GM04504 (cell line): ENCODE data around the gene NKAP.
A peak's percentile ranks its signal among the peaks of the same experiment; 100 is the strongest.
"Not testable (repeated sequence)": the region's sequence is repeated elsewhere in the genome, so short reads cannot be mapped to it uniquely, and the experiment has no call there.

Source experiments
- DNase-seq: peaks from one replicate; pipeline ENCODE4 v3.0.0-alpha.2; 2012; ENCODE audit warnings: low read depth

NKAP gene

DNA sequence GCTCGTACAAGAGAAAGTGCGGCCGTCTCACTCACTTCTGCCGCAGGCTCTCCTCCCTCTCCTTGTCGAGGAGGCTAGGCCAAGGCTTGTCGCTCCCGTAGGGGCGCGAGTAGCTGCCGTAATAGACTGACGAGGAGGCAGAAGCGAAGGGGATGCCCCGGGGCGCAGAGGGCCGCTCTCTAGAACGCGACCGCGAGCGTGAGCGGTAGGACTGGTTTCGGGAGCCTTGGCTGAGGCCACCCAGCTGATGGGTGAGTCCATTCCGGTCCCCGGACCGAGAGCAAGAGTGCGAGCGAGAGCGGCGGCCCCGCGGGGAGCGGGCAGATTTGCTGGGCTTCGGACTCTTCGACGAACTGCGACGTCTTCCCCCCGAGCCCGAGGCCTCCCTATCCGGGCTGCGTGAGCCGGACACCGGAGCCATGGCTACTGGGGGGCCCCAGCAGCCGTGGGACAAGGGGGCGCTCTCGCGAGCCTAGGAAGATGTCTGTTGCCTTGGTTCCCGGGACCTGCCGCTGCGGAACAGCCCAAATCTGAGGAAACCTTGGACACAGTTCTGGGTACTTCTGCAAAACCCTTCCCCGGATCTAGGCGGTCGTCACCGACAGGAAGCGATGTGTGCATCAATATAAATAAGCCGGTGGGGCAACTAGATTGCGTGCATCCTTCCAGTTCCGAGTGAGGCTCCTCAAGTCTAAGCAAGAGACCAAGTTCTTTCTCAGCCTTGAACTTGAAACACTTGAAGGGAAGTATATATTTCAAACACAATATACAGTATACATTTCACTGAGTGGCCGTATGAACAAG is at the start of gene NKAP:
TSS of gene NKAP (minus strand) at position 567 of the 804 bp plus-strand sequence. CDS start at position 421, 146 bp downstream.
- DNase-seq = peak; percentile 79

DNA sequence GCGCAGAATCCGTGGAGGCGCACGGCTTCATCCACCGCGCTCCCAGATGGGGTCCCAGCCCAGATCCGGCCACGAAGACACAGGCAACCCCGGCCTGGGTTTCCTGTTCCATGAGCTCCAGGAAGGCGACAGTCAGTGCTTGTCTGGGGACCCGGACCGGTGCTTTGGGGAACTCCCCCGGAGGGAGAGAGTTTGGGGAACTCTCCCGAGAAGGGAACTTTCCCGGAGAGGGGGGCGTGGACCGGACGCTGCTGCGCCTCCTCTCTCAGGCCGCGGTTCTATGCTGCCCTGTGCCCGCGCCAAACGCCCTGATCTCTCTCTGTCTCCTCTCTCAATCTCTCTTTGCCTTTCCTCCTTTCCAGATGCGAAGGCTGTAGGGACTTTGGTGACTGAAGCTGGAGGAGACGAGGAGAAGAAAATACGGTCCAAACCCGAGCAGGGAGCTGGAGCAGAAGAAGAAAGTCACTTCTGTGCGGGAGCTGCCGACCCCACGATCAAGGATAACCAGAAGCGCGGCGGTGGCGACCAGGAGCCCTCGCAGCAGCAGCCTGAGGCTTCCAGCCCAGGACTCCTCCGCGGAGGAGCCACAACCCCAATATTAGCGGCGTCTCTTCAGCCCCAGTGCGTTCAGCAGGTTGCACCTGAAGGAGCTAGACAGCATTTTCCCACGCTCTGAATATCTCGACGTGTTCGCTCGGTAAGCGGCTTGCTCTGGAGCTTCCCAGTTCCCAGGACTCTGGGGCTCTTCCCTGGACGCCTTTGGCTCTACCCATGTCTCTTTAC is 47.6 kb upstream of the NKAP start:
- DNase-seq = no peak

DNA sequence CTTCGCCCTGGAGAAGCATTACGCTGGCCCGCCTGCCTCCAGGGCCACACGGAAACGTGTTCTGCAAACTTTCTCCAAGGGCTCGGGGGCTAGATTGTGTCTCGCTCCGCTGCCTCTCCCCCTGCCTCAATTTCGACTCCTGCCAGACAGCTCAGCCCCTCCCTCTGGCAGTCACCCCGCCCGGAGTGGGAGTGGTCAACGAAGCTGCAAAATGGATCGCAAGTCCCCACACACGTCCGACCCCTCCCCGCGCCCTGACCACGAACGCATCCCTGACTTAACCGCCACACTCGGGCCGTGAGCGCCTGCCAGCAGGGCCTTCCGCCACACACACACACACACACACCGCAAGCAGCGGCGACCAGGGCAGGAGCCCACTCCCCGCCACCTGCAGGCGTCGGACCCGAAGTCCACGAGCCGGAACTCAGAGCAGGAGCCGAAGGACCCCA is 47.0 kb upstream of the NKAP start:
- no peak for DNase-seq

DNA sequence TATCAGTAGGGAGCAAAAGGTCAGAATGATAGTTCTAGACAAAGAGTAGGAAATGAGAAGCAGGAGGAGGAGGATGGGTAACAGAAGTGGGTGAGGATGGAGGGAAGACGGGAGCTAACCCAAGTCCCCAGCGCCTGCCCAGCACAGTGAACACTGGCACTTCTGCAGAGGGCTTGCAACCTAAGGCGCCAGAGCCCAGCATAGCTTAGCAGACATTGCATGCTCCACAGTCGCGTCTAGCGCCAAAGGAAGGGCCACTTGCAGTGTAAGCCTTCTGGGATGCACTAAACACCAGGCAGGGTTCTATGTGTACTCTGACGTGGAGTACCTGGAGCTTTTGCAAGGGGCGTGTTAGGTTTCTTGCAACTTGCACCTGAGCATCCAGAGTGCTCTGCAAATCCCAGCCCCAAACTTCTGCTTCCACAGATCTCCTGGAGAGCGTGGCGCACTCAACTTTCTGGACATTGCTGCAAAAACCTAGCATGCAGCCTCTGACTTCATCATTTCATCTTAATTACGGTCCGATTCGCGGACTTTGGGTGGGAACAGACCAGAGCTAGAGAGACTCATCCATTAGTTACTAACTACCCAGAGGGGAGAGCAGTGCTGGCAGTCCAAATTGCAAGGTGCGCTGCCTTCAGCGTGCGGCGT is 46.5 kb upstream of the NKAP start:
- DNase-seq = no peak

DNA sequence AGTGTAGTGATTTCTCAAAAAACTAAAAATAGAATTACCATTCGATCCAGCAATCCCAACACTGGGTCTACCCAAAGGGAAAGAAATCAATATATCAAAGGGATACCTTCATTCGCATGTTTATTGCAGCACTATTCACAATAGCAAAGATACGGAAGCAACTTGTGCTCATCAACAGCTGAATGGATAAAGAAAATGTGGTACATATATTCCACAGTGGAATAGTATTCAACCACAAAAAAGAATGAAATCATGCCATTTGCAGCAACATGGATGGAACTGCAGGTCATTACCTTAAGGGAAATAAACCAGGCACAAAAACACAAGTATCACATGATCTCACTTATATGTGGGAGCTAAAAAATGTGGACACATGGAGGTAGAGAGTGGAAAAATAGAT is 42.7 kb upstream of the NKAP start:
- DNase-seq = no peak

DNA sequence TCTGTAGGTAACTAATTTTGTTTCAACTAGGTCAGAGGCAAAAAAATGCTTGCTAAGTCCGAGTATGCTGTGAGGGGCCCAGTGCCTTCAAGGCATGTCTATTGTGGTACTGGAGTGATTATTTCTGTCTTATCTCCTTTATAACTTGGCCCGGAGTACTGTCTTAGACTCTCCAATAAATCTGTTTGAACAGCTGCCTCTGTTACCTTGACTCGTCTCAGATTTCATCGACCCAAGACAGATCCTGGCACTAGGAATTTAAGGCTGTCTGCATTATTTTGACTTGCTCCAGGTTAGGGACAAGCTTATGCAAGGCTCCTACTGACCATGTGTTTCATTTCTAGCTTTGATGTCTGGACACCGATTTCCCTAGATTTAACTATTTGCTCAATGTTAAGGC is 41.1 kb upstream of the NKAP start:
- DNase-seq = no peak

DNA sequence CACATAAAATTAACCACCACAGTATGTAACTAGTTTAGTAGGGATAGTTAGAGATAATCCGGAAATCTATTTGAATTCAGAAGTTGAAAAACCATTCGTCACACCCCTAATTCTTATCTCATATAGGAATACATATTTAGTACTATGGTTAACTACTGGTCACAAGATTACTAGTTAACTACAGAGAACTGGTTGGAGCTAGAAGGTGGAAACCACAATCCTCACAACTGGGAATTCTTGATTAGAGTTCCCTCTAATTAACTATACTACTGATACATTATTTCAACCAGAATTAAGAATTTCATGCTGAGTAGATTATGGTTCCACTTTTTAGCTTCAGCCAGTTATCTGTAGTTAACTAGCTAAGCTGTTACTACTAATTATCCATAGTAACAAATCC is 39.9 kb upstream of the NKAP start:
- no peak for DNase-seq

DNA sequence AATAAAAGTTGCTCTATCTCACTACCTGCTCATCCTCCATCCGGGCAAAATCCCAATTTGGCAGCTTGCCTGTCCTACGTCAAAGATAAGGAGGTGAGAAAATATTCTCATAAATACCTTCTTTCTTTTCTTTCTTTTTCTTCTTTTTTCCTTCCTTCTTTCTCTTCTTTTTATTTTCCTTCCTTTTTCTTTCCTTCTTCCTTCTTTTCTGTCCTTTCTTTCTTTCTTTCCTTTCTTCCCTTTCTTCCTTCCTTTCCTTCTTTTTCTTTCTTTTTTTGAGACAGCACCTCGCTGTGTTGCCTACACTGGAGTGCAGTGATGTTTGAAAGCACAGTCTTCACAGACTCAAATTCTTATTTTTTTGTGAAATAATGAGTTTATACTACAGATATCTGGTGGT is 38.6 kb upstream of the NKAP start:
- no peak for DNase-seq

DNA sequence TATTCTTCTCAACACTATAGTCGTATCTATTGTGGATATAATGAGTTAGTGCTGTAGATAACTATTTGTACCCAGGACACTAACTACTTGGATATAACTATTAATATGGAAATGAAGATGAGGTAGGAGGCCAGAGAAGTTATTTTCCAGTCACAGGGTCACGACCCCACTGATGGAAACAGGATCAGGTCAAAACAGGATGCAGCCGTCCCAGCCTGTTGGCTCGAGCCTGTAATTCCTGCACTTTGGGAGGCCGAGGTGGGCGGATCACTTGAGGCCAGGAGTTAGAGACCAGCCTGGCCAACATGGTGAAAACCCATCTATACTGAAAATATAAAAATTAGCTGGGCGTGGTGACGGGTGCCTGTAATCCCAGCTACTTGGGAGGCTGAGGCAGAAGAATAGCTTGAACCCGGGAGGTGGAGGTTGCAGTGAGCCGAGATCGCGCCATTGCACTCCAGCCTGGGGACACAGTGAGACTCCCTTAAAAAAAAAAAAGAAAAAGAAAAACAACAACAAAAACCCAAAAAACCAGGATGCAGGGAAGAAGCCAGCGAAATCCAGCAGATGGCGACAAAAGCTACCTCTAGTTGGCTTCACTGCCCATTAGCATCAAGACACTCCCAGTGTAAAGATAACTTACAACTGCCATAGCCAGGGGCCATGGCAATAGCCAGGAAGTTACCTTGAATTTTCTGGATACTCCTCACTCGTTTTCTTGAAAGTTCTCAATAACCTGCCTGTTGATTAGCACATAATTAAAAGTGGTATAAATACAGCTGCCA is 37.9 kb upstream of the NKAP start:
- peak; percentile 2 for DNase-seq

DNA sequence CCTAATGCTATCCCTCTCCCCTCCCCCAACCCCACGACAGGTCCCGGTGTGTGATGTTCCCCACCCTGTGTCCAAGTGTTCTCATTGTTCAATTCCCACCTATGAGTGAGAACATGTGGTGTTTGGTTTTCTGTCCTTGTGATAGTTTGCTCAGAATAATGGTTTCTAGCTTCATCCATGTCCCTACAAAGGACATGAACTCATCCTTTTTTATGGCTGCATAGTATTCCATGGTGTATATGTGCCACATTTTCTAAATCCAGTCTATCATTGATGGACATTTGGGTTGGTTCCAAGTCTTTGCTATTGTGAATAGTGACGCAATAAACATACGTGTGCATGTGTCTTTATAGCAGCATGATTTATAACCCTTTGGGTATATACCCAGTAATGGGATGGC is 33.6 kb upstream of the NKAP start:
- DNase-seq = not testable (repeated sequence)

DNA sequence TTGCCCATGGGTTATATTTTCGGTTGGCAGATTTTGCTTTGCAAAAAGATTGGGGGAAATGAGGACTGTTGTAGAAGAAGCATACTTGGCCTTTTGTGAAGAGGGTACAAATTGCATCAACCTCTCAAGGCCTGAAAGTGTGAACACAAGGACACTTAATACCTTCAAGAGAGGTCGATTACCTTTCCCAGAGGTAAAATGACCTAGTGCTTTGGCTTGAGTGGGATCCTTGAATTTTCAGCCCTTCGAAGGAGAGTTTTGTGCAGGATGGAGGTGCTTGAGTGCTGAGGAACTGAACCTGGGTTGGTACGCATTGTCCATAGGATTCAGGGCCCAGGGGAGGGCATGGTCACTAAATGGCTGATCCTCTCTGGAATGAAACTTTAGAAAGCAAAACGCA is 27.6 kb upstream of the NKAP start:
- DNase-seq = no peak

DNA sequence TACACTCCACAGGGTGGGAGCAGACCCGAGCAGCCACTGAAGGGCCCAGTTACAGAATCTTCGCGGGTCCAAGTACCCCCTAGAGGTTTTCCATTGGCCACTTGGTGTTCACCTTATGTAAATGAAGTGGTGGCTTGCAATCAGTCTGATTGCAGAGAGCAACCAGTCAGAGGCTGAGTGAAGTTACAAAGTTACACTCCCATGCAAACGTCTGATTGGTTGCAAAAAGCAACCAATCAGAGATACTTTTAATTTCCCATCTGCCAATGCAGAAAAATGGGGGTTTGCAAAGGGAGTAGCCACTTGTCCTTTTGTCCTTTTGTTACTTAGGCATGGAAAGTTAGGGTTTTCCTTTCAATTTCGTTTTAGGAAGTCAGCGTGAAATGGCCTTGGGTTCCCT is 27.0 kb upstream of the NKAP start:
- no peak for DNase-seq

DNA sequence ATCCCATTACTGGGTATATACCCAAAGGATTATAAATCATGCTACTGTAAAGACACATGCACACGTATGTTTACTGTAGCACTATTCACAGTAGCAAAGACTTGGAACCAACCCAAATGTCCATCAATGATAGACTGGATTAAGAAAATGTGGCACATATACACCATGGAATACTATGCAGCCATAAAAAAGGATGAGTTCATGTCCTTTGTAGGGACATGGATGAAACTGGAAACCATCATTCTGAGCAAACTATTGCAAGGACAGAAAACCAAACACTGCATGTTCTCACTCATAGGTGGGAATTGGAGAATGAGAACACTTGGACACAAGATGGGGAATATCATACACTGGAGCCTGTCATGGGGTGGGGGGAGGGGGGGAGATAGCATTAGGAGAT is 23.3 kb upstream of the NKAP start:
- DNase-seq = not testable (repeated sequence)

DNA sequence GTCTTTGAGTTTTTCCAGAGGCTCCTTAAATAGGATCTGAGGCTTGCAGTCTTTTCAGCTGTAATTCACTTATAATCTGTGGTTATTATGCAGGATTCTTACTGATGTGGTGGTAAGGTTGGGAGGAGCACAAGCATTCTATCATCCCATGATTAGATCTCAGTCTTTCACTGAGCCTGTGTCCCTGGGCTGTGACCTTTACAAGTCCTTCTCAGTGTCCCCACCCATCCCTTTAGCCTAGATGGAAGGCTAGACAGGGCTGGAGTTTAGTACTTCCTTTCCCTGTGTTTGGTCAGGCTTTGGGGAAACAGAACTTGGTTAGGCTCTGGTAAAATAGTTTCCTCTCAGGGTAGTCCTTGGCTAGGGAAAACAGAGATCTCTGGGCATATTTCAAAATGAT is 17.1 kb upstream of the NKAP start:
- no peak for DNase-seq

DNA sequence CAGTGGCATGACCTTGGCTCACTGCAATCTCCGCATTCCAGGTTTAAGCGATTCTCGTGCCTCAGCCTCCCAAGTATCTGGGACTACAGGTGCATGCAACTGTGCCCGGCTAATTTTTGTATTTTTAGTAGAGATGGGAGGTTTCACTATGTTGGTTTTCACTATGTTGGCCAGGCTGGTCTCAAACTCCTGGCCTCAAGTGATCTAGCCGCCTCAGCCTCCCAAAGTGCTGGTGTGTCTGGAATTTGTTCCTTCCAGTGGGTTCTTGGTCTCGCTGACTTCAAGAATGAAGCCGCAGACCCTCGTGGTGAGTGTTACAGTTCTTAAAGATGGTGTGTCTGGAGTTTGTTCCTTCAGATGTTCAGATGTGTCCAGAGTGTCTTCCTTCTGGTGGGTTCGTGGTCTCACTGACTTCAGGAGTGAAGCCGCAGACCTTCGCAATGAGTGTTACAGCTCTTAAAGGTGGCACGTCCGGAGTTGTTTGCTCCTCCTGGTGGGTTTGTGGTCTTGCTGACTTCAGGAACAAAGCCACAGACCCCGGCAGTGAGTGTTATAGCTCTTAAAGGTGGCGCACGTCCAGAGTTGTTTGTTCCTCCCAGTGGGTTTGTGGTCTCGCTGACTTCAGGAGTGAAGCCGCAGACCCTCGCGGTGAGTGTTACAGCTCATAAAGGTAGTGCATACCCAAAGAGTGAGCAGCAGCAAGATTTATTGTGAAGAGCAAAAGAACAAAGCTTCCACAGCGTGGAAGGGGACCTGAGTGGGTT is 12.4 kb upstream of the NKAP start:
- DNase-seq = not testable (repeated sequence)

DNA sequence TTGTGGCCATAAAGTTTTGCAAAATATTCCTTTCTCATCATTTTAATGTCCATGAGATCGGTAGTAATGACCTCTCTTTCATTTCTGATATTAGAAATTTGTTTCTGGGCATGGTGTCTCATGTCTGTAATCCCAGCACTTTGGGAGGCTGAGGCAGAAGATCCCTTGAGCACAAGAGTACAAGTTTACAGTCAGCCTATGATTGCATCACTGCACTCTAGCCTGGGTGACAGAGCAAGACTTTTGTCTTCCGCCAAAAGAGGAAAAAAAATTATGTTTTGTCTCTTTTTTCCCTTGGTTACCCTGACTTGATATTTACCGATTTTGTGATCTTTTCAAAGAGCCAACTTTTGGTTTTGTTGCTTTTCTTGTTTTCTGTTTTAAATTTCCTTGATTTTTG is 10.8 kb upstream of the NKAP start:
- DNase-seq = no peak

DNA sequence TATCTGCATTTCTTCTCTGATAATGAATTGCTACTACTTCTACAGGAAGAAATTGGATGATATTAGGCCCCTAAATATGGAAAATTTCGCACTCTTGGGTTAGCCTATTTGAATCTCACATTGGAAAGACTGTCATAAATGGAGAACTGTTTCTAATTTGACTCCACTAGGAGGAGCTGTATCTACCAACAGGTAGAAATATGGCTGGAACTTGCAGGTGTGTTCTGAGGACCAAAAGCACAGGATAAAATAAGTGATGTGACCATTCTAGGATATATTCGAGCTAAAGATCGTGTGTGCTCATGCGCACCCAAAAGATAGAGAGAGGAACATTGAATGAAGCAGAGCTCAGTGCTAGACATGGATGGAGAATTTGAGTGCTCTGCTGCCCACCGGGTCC is 4.8 kb upstream of the NKAP start:
- no peak for DNase-seq

DNA sequence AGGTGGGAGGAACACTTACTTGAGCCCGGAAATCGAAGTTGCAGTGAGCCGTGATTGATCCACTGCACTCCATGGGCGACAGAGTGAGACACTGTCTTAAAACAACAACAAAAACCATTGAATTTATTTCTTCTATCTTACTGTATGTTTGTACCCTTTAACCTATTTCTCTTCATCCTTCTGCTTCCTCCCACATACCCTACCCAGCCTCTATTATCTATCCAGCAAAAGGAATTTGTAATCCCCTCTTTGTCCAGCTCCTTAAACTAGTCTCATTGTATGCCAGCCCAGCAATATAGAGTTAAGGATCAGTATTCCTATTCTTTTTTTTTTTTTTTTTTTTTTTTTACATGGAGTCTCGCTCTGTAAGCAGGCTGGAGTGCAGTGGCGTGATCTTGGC is 1.9 kb upstream of the NKAP start:
- DNase-seq = no peak

DNA sequence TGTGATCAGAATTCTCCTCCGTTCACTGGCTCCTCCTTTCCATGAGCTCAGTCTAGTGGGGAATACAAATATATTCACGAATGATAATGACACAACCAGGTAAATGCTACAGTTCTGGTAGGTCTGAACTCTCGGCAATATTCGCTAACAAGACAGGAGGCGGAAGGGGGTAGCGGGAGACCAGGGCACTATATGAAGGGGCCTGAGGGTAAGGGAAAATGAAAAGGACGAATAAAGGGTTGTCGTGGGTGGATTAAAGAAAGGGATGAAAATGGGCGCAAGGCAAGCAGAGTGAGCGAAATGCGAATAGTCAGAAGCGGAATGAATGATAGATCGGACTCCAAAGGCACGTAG is 743 bp downstream of the NKAP start:
- DNase-seq = no peak

DNA sequence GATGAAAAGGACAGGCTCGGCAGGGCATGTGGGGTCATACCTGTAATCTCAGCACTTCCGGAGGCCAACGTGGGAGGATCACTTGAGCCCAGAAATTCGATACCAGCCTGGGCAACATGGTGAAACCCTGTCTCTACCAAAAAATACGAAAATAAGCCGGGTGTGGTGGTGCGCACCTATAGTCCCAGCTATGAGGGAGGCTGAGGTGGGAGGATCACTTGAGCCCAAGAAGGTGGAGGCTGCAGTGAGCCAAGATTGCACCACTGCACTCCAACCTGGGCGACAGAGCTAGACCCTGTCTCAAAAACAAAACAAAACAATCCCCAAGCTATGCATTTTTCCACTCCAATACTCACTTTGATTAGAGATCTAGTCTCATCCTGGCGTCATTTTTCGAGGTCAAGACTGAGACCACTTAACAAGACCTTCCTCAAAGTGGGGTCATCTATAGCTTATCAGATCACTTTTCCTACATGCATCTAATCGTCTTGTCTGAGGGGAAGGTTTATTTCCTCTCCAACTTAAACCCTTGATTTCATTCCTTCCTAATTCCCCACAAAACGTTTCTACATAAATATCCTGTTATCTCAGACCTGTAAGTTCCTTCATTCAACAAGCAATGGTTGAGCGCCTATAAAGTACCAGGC is 1.3 kb downstream of the NKAP start:
- no peak for DNase-seq

DNA sequence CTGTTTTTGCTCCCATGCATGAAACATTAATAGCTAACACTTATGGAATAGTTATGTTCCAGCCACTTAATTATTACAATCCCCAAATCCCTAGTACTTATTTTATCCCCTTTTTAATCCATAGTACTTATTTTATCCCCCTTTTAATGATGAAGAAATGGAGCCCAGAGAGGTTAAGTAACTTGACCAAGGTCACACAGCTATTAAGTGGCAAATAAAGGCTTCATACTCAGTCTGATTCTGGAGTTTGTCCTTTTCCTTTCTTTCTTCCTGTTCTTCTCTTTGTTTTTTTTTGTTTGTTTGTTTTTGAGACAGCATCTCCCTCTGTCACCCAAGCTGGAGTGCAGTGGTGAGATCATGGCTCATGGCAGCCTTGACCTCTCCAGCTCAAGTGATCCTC is 2.2 kb downstream of the NKAP start:
- DNase-seq = no peak
